Measurements from ENCODE around the gene SORCS2. TPM values are rescaled to one million over a fixed set of nuclear protein-coding genes. Genes with fewer than 3 reads are reported as not detected.

The SORCS2 gene
- total RNA-seq, 2 experiments from 2014 or later: not detected

GRCh38 chr4:7415927-7416686 lies 223.8 kb downstream of the SORCS2 start:
- ATAC-seq: no peak
- no peak for DNase-seq
- H3K4me3 Mint-ChIP-seq: no peak overlapping the region
- no peak overlapping the region for H3K27ac Mint-ChIP-seq
- peaks cover 5% of the 10 kb centered on the region for H3K9me3 Mint-ChIP-seq (ENCODE audit: insufficient read depth)
- H3K4me1 Mint-ChIP-seq (ENCODE audit: low read depth): no peaks in the 10 kb centered on the region
- no peaks in the 10 kb centered on the region for H3K36me3 Mint-ChIP-seq (ENCODE audit: low read depth)
- POLR2A ChIA-PET: no interaction called here
- peaks cover 2% of the 10 kb centered on the region for H3K27me3 Mint-ChIP-seq (ENCODE audit: low read depth)
- CTCF ChIA-PET: no interaction called here

- Mint-ChIP-seq H3K9me3 (ENCODE audit: insufficient read depth) (peaks cover 5% of the 10 kb centered on the region), H3K4me3 (no peak overlapping the region), H3K27ac (no peak overlapping the region), H3K27me3 (ENCODE audit: low read depth) (peaks cover 2% of the 10 kb centered on the region), H3K36me3 (ENCODE audit: low read depth) (no peaks in the 10 kb centered on the region), H3K4me1 (ENCODE audit: low read depth) (no peaks in the 10 kb centered on the region)
- ChIA-PET CTCF (no interaction called here), POLR2A (no interaction called here)
- ATAC-seq (no peak), DNase-seq (no peak)
These were observed 224.6 kb downstream of the SORCS2 start for GRCh38 chr4:7416745-7417432.

GRCh38 chr4:7417639-7418038 lies 225.3 kb downstream of the SORCS2 start:
- no peaks in the 10 kb centered on the region for H3K4me1 Mint-ChIP-seq (ENCODE audit: low read depth)
- H3K27me3 Mint-ChIP-seq (ENCODE audit: low read depth): peaks cover 2% of the 10 kb centered on the region
- no peak for ATAC-seq
- POLR2A ChIA-PET: no interaction called here
- peaks cover 5% of the 10 kb centered on the region for H3K9me3 Mint-ChIP-seq (ENCODE audit: insufficient read depth)
- no peaks in the 10 kb centered on the region for H3K36me3 Mint-ChIP-seq (ENCODE audit: low read depth)
- DNase-seq: no peak
- CTCF ChIA-PET: no interaction called here
- no peak overlapping the region for H3K27ac Mint-ChIP-seq
- no peak overlapping the region for H3K4me3 Mint-ChIP-seq

GRCh38 chr4:7418131-7418943 lies 226.0 kb downstream of the SORCS2 start:
- Mint-ChIP-seq H3K9me3 (ENCODE audit: insufficient read depth) (peaks cover 5% of the 10 kb centered on the region), H3K27me3 (ENCODE audit: low read depth) (peaks cover 2% of the 10 kb centered on the region), H3K27ac (no peak overlapping the region), H3K4me3 (no peak overlapping the region), H3K4me1 (ENCODE audit: low read depth) (no peaks in the 10 kb centered on the region), H3K36me3 (ENCODE audit: low read depth) (no peaks in the 10 kb centered on the region)
- DNase-seq (no peak), ATAC-seq (no peak)
- CTCF ChIA-PET: no interaction called here
- POLR2A ChIA-PET: interaction anchor here (0.6 kb wide), 1 partner anchor 227 kb away, joined by 3 read pairs; no protein-coding TSS in a partner anchor

GRCh38 chr4:7419961-7420660 lies 227.8 kb downstream of the SORCS2 start:
- ChIA-PET POLR2A (no interaction called here), CTCF (no interaction called here)
- no peak for DNase-seq

GRCh38 chr4:7420661-7421040 lies 228.3 kb downstream of the SORCS2 start:
- ATAC-seq: no peak
- Mint-ChIP-seq H3K27ac (no peak overlapping the region), H3K36me3 (ENCODE audit: low read depth) (no peaks in the 10 kb centered on the region), H3K27me3 (ENCODE audit: low read depth) (no peaks in the 10 kb centered on the region), H3K9me3 (ENCODE audit: insufficient read depth) (peaks cover 5% of the 10 kb centered on the region), H3K4me3 (no peak overlapping the region), H3K4me1 (ENCODE audit: low read depth) (no peaks in the 10 kb centered on the region)
- DNase-seq: no peak
- CTCF ChIA-PET: no interaction called here
- POLR2A ChIA-PET: no interaction called here

More at GRCh38 chr4:7419961-7420660, 227.8 kb downstream of the SORCS2 start:
- no peaks in the 10 kb centered on the region for H3K4me1 Mint-ChIP-seq (ENCODE audit: low read depth)
- peaks cover 5% of the 10 kb centered on the region for H3K9me3 Mint-ChIP-seq (ENCODE audit: insufficient read depth)
- no peak for ATAC-seq
- H3K36me3 Mint-ChIP-seq (ENCODE audit: low read depth): no peaks in the 10 kb centered on the region
- no peaks in the 10 kb centered on the region for H3K27me3 Mint-ChIP-seq (ENCODE audit: low read depth)
- no peak overlapping the region for H3K4me3 Mint-ChIP-seq
- H3K27ac Mint-ChIP-seq: no peak overlapping the region

- Mint-ChIP-seq H3K27me3 (ENCODE audit: low read depth) (no peaks in the 10 kb centered on the region), H3K27ac (no peak overlapping the region), H3K9me3 (ENCODE audit: insufficient read depth) (peaks cover 5% of the 10 kb centered on the region), H3K36me3 (ENCODE audit: low read depth) (no peaks in the 10 kb centered on the region), H3K4me1 (ENCODE audit: low read depth) (no peaks in the 10 kb centered on the region), H3K4me3 (no peak overlapping the region)
- CTCF ChIA-PET: no interaction called here
- POLR2A ChIA-PET: no interaction called here
- no peak for ATAC-seq
- DNase-seq: no peak
These were observed 229.2 kb downstream of the SORCS2 start for GRCh38 chr4:7421356-7422150.

GRCh38 chr4:7422151-7422897 lies 230.0 kb downstream of the SORCS2 start:
- no peak for DNase-seq
- H3K4me3 Mint-ChIP-seq: no peak overlapping the region
- CTCF ChIA-PET: no interaction called here
- no peaks in the 10 kb centered on the region for H3K9me3 Mint-ChIP-seq (ENCODE audit: insufficient read depth)
- POLR2A ChIA-PET: no interaction called here
- ATAC-seq: no peak
- H3K36me3 Mint-ChIP-seq (ENCODE audit: low read depth): no peaks in the 10 kb centered on the region
- H3K27ac Mint-ChIP-seq: no peak overlapping the region
- H3K27me3 Mint-ChIP-seq (ENCODE audit: low read depth): no peaks in the 10 kb centered on the region
- H3K4me1 Mint-ChIP-seq (ENCODE audit: low read depth): no peaks in the 10 kb centered on the region

GRCh38 chr4:7422898-7423180 lies 230.5 kb downstream of the SORCS2 start:
- no peak for DNase-seq
- H3K27ac Mint-ChIP-seq: no peak overlapping the region
- H3K4me3 Mint-ChIP-seq: no peak overlapping the region
- H3K9me3 Mint-ChIP-seq (ENCODE audit: insufficient read depth): no peaks in the 10 kb centered on the region
- H3K4me1 Mint-ChIP-seq (ENCODE audit: low read depth): no peaks in the 10 kb centered on the region
- CTCF ChIA-PET: no interaction called here
- POLR2A ChIA-PET: no interaction called here
- no peaks in the 10 kb centered on the region for H3K27me3 Mint-ChIP-seq (ENCODE audit: low read depth)
- H3K36me3 Mint-ChIP-seq (ENCODE audit: low read depth): no peaks in the 10 kb centered on the region
- no peak for ATAC-seq

- Mint-ChIP-seq H3K9me3 (ENCODE audit: insufficient read depth) (no peaks in the 10 kb centered on the region), H3K27me3 (ENCODE audit: low read depth) (no peaks in the 10 kb centered on the region), H3K27ac (no peak overlapping the region), H3K4me1 (ENCODE audit: low read depth) (no peaks in the 10 kb centered on the region), H3K36me3 (ENCODE audit: low read depth) (no peaks in the 10 kb centered on the region), H3K4me3 (no peak overlapping the region)
- no peak for DNase-seq
- ChIA-PET POLR2A (no interaction called here), CTCF (no interaction called here)
- ATAC-seq: no peak
These were observed 231.1 kb downstream of the SORCS2 start for GRCh38 chr4:7423391-7423790.

Measured in activated CD8-positive, alpha-beta T cell treated with anti-CD3 and anti-CD28 coated beads, Interleukin-2, amount 10 ng/mL, durations not matched to agents 7 days and 5 days (primary cell).